Measurements from ENCODE around the gene BOC. TPM values are rescaled to one million over a fixed set of nuclear protein-coding genes. Genes with fewer than 3 reads are reported as not detected.

BOC gene
- total RNA-seq, result 16.6 and 21.1 TPM in 2 replicates

DNA sequence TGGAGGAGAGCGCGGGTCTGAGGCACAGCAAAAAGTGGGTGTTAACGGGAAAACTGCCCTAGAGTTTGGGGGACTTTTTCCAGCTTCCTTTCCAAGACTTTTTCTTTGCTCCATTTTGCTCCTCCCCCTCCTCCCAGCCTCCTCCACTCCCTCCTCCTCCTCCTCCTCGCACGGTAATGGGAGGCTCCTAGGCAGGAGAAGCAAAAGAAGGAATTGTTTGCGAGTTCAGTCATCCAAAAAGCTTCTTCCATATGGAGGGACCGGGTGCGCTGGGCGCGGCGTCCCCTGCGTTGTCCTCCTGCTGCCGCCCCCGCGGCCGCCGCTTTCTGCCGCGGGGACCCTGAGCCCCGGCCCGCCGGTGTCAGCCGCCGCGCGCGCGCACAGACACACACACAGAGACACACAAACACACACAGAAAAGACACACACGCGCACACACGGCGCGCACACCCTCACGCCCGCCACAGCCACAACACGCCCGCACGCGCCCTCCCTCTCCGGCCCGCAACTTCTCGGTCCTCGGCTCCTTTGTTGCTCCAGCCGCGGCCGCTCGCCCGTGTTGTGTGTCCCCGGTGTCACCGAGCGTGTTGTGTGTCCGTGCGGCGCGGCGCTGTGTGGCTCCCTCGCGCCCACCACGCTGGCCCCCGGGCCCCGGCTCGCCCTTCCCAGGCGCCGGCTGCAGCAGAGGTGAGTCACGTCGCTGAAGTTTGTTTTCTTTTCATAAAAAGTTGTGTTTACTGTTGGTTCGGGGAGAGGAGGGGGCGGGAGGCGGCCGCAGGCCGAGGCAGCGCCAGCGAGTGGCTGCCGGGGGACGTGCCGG is at the start of gene BOC:
BOC (plus strand) TSS at position 228 of the 820 bp plus-strand sequence. CDS start 38,246 bp downstream, outside the sequence.

Other genes starting within 250 kb of the BOC start
- not detected in 2 replicates for gene CD200R1, start 236.5 kb upstream of the BOC start, total RNA-seq
- 38.6 and 38.8 TPM in 2 replicates for gene GTPBP8, start 220.6 kb upstream of the BOC start, total RNA-seq
- 2.1 TPM in 2 replicates for gene CFAP44, start 229.9 kb downstream of the BOC start, total RNA-seq

Data from uterine smooth muscle cell (primary cell).